Stimulated activated CD4-positive, alpha-beta T cell treated with anti-CD3 and anti-CD28 coated beads, Interleukin-4, amount 100 ng/mL, for 1 hour (primary cell): Measurements from ENCODE around the gene TPST2.
A peak's percentile ranks its signal among the peaks of the same experiment; 100 is the strongest.

Experiments used
- DNase-seq: peaks from one replicate; pipeline ENCODE4 v3.0.0-alpha.2; 2020

Gene TPST2

DNA sequence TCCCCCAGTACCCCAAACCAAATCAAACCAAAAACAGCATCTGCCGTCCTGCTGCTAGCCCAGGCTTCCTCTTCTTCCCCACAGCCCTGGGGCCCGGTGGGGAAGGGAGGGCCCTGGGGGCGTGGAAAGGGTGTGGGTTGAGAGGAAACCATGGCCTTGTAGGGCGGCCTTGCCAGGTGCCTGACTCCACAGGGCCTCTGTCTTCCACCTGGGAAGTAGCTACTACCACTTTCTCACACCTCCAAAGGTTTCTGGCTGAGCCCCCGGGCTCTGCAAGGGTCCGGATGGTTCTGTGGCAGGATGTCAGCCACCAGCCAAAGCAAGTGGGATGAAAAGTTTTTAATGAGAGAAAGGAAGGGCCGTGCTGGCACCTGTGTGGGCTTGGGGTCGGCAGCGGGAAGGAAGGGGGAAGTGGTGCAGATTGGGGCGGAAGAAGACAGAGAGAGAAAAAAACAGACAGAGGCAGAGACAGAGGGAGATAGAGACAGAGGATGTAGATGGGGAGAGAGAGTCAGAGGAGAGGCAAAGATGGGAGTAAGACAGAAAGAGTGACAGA is 10.5 kb downstream of the TPST2 start:
- peak; percentile 44 for DNase-seq

DNA sequence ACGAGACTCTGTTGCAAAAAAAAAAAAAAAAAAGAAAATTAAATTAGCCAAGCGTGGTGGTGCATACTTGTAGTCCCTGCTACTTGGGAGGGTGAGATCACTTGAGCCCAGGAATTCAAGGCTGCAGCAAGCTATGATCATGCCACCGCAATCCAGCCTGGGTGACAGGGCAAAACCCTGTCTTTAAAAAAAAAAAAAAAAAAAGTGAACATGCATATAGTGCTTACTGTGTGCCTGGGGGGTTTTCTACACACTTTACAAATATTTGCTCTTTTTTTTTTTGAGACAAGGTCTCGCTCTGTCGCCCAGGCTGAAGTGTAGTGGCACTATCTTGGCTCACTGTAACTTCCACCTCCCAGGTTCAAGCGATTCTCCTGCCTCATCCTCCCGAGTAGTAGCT is 12.9 kb downstream of the TPST2 start:
- DNase-seq, result no peak

DNA sequence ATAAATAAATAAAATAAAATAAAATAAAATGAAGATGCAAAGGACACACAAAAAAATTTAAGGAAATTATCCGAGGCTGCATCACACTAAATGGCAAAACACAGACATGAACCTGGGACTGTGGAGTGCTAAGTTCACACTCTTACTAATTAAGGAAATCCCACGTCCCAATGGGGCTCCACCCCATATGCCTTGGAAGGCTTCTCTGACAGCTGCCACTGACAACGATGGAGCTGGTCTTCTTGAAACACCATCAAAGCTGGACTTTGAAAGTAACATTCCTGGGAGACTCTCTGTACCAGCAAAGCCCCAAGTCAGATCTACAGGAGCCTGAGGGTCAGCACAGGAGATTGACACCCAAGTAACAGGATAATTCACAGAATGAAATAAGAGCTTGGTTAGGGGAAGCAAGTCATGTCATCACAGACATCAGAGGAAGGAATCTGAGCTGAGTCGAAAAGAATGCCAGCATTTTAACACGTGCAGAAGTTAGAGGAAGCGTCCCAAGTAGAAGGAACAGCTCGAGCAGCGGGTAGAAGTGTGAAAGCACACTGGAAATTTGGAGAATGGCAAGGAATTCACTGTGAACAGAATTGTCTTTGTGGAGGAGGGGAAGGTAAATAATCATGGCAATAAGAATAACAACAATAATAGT is 13.8 kb downstream of the TPST2 start:
- DNase-seq, result no peak

DNA sequence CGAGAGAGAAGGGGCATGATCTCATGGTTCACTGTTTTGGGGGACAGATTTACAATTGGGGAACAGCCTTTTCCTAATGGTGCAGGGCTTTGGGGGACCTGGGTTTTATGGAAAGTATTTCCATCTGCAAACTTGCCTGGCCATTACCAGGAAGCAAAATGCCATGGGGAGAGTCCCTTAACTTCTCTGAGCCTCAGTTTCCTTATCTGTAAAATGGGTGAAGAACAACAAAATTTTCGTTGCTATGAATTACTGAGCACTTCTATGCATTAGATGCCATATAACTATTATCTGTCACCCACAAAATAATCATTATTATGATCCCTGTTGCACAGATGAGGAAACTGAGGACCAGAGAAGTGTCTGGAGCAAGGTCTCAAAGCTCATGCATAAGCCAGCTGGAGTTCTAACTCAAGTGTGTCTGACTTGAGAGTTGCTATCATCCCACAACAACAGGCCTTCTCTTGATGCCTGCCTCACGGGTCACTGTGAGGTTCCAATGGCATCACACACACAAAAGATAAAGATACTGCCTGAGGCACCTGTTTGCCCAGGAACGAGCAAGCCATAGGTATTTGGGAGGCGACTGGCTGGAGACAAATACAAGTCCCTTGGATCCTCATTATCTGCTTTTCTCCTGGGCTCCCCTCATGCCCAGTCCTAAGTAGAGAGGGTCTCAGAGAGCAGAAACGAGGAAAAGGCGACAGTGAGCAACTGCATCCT is 15.8 kb downstream of the TPST2 start:
- no peak for DNase-seq

DNA sequence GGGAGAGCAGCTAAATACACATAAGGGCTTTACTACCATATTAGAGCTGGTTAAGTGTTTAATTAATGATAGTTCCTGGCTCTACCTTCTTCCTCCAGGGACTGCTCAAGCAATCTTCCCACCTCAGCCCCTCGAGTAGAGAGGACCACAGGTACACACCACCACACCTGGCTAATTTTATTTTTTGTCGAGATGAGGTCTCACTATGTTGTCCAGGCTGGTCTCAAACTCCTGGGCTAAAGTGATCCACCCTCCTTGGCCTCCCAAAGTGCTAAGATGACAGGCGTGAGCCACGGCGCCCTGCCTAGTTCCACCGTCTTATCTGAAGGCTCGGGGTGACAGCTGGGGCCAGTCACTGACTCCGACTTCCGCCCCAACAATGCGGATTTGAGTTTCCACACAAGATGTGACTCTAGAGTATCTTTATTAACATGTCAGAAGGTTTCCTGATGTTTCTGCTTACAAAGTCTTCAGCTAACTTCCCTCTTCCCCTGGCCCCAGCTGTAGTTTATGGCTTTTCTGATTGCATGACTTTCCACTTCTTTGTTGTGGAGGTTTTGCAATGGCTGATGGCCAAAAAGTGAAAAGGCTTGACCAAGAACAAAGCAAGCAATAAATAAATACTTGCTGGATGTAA is 16.8 kb downstream of the TPST2 start:
- DNase-seq, result no peak

DNA sequence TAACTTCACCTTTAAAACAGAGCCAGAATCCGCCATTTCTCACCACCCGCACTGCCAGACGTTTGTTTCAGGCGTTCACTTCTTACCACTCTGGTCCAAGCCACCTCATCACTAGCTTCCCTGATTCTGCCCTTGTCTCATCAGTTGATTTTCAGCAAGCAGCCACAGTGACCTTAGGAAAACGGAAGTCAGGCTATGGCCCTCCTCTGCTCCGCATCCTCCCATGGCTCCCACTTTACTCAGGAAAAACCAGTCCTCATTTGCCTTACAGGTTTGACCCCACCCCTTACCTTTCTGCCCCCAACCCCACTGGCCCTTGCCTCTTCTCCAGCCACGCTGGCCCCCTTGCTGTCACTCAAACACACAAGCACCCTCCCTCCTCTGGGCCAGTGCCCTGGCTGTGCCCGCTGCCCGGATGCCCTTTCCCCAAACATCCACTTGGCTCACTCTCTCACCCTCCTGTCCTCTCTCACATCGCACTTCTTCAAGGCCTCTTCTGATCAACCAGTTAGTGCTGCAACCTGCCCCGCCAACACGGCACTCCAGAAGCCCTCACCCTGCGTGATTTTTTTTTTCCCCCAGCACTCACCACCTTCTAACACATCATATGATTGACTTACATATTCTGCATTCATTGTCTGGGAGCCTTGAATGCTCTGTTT is 18.9 kb downstream of the TPST2 start:
- no peak for DNase-seq

DNA sequence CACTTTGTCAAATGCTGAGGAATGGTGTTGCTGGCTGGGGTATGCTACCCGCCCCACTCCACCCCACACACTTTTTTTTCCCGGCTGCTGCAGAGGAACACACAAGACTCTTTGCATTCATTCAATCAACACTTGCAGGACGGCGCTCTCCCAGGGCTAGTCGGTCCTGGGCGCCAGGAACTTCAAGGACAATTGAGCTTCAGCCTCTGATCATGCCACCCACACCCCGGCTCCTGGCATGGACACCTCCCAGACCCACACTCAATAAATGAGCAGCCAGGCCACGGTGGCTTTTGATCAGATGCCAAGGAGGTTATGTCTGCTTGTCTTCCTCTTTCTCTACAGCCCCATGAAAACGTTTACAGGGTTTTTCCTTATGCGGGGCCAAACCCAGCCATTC is 19.8 kb downstream of the TPST2 start:
- DNase-seq, result no peak

DNA sequence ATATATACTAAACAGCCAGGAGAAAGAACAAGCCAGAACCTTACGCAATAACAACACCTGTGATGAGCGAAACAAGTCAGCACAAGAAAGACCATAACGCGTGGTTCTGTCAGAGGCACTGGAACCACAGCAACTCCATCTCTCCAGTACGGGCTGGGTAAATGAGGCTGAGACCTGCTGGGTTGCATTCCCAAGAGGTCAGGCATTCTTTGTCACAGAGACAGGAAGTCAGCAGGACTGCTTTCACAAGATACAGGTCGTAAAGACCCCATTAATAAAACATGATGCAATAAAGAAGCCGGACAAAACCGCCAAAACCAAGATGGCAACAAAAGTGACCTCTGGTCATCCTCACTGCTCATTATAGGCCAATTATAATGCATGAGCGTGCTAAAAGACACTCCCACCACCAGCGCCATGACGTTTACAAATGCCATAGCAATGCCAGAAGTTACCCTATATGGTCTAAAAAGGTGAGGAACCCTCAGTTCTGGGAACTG is 21.7 kb downstream of the TPST2 start:
- no peak for DNase-seq

DNA sequence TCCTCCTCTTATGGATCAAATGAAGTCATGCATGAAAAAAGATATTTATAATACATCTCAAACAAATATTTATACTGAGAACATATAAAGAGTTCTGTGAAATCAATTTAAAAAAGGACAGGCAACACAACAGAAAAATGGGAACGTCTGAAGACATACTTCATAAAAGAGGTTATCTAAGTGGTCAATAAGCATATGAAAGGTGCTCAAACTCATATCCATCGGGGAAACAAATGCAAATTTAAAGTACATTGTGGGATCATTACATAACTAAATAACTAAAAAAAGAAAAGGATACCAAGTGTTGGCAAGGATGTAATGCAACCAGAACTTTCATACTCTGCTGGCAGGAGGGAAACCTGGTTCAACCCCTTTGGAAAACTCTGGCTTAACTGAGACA is 22.3 kb downstream of the TPST2 start:
- DNase-seq, result no peak

DNA sequence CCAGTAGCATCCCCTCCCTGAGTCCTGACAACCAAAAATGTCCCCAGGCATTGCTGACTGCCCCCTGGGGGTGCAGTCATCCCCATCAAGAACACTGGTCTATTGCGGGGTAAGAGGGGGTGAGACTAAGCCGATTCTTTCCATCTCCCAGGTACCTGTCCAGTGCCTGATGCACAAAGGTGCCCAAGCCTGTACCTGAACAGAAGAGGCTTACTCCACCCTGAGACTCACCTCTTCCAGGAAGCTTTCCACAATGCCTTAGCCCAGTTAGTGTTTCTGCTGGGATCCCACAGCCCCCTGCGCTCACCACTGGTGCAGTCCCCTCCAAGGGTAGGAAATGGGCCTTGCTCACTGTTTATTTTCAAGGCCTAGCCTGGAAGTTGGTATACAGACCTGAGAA is 22.9 kb downstream of the TPST2 start:
- DNase-seq, result no peak

DNA sequence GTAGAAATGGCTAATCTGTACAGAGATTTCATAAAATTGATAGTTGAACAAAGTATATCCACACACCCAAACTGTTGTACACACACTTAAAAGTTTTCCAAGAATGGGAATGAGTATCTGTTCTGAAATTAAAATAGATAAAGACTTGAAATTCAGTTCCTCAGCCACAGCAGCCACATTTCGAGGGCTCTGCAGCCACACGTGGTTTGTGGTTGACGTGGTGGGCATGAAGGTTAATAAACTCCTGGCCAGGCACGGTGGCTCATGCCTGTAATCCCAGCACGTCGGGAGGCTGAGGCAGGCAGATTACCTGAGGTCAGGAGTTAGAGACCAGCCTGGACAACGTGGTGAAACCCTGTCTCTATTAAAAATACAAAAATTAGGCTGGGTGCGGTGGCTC is 24.0 kb downstream of the TPST2 start:
- no peak for DNase-seq

DNA sequence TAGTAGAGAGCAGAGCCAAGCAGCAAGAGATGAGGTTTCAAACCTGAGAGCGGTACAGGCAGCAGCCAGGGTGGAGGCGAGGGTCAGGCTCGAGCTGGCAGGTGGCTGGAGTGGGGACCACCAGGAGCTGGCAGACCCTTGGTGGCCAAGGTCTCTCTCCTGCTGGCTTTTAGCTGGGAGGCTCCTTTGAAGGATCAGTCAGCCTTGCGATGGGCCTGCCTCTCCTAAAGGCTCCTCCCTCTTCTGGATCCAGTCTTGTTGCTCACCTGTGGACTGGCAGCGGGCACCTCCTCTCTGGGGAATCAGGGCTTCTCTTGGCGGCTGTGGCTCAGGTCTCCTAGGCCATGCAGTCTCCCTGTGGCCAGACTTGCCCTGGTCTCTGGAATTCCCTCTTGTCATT is 24.8 kb downstream of the TPST2 start:
- DNase-seq, result no peak

DNA sequence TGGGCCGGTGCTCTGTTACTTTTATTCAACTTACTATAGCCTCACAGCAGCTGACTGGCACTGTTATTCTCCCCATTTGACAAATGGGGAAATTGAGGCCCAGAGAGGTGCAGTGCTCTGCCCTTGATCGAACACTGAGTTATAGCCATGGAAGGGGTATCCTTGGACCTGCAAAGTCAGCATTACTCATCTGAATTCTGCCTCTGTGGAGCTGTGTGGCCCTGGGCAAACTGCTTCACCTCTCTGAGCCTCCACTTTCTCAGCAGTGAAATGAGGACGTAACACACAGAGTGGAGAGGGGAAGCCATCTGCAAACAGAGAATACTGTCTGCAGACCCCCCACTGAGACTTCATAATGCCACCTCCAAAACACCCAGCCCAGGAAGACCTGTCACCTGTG is 25.3 kb downstream of the TPST2 start:
- no peak for DNase-seq

DNA sequence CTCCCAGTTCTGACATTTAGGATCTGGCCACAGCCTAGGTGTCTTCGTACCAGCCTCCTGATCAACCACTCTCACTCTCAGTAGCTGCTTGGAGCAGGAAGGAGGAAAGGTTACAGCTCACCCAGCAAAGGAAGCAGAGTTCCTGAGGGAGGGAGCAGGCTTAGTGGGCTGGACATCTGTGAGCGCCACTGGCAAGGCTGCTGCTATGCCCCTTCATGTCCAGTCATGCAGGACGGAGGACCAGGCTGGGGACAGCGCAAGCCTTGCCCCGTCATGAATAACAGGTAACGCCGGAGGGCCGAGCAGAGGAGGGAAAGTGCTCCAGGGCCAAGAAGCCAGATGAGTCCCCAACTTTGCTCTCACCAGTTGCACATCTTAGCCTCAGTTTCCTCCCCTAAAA is 25.8 kb downstream of the TPST2 start:
- no peak for DNase-seq

DNA sequence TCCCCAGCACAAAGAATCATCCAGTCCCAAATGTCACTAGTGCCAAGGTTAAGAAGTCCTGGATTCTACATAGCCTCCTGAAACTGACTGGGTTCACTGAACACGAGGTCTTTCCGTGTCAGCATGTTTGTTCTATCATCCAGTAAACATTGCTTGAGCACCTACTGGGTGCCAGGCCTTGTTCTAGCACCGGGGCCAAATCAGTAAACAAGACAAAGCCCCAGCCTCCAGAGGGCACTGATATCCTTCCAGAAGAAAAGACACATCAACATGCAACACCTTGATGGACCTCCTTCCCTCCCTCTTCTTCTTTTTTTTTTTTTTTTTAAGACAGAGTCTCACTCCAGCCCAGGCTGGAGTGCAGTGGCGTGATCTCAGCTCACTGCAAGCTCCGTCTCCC is 26.9 kb downstream of the TPST2 start:
- DNase-seq, result no peak

DNA sequence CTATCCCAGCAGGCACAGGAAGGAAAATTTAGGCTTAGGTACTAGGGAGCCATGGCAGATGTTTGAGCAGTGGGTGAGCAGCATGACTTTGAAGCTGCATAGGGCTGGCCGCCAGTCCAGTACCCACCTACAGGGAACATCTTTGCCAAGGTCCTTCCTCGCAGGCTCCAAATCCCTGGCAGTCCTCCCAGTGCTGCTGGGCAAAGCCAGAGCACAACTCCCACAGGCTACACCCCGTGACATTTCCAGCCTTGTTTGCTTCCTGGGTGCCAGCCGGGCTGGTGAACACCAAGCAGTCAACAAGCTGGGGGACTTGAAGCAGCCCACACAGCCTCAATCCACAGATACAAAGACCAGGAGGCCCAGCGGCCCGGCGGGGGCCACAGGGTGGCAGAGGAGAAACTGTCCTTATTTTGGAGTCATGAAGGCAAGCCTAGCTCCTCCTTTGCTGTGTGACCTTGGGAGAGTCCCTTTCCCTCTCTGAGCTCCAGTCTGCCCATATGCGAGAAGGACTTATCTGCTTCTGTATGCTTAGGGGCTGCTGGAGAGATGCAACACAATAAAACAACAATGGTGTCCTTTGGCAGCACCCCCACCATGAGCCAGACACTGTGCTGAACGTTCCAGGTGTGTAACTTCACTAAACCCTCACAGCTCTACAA is 28.0 kb downstream of the TPST2 start:
- no peak for DNase-seq

DNA sequence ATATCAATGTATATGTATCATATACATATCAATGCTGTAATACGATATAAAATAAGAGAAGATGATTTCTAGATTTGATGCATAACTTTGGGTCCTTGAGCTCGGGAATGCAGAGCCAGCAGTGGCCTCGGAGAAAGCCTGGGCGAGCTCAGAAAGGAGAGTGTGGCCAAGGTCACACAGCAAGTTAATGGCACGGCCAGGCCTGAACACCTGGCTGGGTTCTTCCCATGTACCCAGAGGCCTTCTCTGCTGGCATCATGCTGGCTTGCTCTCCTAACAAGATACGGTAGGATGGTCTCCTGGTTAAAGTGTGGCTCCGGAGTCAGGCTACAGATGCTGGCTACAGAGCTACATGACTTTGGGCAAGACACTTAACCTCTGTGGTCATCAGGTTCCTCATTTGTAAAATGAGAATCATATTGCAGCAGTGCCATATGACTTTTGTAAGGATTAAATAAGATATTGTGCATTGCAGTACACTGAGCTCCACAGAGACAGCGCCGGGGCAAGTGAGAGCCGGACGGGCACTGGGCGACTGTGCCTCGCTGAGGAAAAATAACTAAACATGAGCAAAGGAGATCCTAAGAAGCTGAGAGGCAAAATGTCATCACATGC is 29.9 kb downstream of the TPST2 start:
- DNase-seq, result no peak

DNA sequence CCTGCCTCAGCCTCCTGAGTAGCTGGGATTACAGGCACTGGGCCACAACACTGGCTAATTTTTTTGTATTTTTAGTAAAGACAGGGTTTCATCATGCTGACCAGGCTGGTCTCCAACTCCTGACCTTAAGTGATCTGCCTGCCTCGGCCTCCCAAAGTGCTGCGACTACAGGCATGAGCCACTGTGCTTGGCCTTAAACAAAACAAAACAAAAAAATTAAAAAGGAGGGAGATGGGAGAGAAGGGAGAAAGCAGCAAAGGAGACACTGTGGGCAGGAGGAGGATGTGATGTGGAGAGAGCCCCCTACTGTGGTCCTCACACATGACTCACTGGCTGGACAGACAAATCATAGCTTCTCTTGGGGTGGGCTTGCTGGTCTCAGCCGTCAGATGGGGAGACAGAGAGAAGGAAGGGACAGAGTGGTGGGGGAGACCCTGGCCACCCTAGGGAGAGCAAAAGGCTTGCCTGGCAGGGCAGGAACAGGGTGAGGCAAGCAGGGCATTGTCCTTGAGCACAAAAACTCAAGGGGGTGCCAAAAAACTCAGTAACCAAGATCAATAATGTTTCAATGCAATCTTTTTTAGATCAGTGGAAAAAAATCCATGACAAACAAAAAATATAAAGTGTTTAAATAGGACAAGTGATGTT is 31.6 kb downstream of the TPST2 start:
- no peak for DNase-seq

DNA sequence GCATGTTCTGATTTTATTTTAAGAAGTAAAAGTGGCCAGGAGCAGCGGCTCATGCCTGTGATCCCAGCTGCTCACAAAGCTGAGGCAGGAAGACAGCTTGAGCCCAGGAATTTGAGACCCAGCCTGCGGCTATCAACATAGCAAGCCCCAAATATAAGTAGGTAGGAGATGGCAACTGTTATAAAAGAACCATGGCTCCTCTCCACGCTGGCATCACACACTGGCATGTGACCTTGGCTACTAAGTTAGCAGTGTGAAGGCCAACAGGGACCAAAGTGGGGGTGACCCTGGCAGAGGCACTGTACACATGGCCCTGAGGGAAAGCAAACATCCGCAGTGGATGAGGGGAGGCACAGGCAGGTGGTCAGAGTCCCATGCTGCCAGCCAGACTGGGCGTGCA is 33.0 kb downstream of the TPST2 start:
- DNase-seq, result no peak

DNA sequence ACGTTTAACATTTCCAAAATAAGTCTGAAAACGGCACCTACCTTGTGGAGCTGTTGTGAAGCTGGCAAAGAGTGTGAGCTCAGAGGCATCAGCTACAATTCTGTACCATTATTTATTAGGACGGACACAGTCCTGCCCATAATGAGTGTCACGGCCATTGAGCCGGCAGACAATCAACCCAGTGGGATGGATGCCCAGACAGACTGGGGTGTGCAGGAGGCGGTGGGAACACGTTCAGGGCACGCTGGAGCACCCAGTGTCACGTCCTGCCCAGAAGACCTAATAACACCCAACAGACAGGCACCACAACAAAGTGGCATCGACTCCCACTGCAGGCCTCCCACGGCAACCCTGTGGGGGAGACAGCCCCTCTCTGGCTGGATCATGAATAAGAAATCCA is 34.5 kb downstream of the TPST2 start:
- no peak for DNase-seq

DNA sequence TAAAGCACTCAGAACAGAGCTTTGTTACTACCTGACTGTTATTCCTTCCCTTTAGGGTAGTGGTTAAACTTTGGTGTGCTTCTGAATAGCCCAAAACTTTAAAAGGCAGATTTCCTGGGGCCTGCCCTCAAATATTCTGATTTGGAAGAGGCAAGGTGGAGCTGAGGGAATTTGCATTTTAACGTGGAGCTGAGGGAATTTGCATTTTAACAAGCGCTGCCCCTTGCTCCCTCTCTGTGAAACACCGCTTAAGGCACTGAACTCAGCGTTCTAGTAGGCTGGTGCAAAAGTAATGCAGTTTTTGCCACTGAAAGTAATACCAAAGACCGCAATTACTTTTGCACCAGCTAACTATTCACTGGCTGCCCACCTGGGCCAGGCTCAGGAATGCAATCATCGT is 35.0 kb downstream of the TPST2 start:
- DNase-seq, result no peak
